Activated CD4-positive, alpha-beta memory T cell treated with anti-CD3 and anti-CD28 coated beads for 36 hours (primary cell): Measurements from ENCODE around the gene RALGDS. TPM values are rescaled to one million over a fixed set of nuclear protein-coding genes. Genes with fewer than 3 reads are reported as not detected.
"Not testable (repeated sequence)": the region's sequence is repeated elsewhere in the genome, so short reads cannot be mapped to it uniquely, and the experiment has no call there.

ENCODE experiments used
- CTCF ChIA-PET: fragments of 350-600 bp; sonication (Branson Sonifier 250); formaldehyde crosslinking; loops from one replicate; lab custom pipeline; 2021; ENCODE audit warnings: antibody characterized with exemption, inconsistent platforms; lab: Charles Lee
- POLR2A ChIA-PET: fragments of 350-600 bp; sonication (Branson Sonifier 250); formaldehyde crosslinking; loops from one replicate; lab custom pipeline; 2021; ENCODE audit warnings: antibody characterized with exemption; lab: Charles Lee
- DNase-seq: peaks from one replicate; pipeline ENCODE4 v3.0.0-alpha.2; 2020
- H3K27ac Mint-ChIP-seq: one replicate; pipeline ENCODE4 v1.8.0; 2021; ENCODE audit warnings: mixed read lengths
- H3K27me3 Mint-ChIP-seq: one replicate; pipeline ENCODE4 v1.8.0; 2021; ENCODE audit warnings: mixed read lengths
- H3K36me3 Mint-ChIP-seq: one replicate; pipeline ENCODE4 v1.8.0; 2021; ENCODE audit warnings: mixed read lengths
- H3K4me1 Mint-ChIP-seq: one replicate; pipeline ENCODE4 v1.8.0; 2021; ENCODE audit warnings: low read depth, mixed read lengths
- H3K4me3 Mint-ChIP-seq: one replicate; pipeline ENCODE4 v1.8.0; 2021; ENCODE audit warnings: mild to moderate bottlenecking, mixed read lengths
- H3K9me3 Mint-ChIP-seq: one replicate; pipeline ENCODE4 v1.8.0; 2021; ENCODE audit warnings: mixed read lengths
- intact Hi-C: fragments of 100-400 bp; cut with micrococcal nuclease; formaldehyde crosslinking; loops from one replicate; pipeline ENCODE4 v1.15.1; 2023
- total RNA-seq, 2 experiments: library from RNA; stranded (reverse); gene quantifications; one replicate each; pipeline ENCODE4 v1.2.3, GENCODE V29; 2021

The RALGDS gene
- total RNA-seq, result 10 to 100 TPM; 65.4 TPM

- peaks cover 68% of the 10 kb centered on the region for H3K4me1 Mint-ChIP-seq
- DNase-seq, result peak; percentile 93
- H3K27me3 Mint-ChIP-seq, result no peaks in the 10 kb centered on the region
- H3K36me3 Mint-ChIP-seq, result no peaks in the 10 kb centered on the region
- ChIA-PET CTCF (interaction anchor here (1.1 to 3.0 kb wide), 3 partner anchors 18 to 28 kb away, joined by 4 to 47 read pairs (median 5); no protein-coding TSS in a partner anchor), POLR2A (interaction anchor here (0.8 to 2.2 kb wide), 5 partner anchors 10 to 1044 kb away, joined by 3 to 6 read pairs (median 3); no protein-coding TSS in a partner anchor)
- H3K9me3 Mint-ChIP-seq, result no peaks in the 10 kb centered on the region
- peak within 1 kb of the TSS; percentile 77 for H3K4me3 Mint-ChIP-seq
- H3K27ac Mint-ChIP-seq, result peak within 1 kb of the TSS; percentile 85
- intact Hi-C loops, result loop anchor here (1.0 kb wide), 2 partner anchors 12 to 23 kb away; no protein-coding TSS in a partner anchor
Measured at GRCh38 chr9:133121198-133121914, at the start of gene RALGDS. RALGDS (minus strand) TSS chr9:133121240; CDS start chr9:133121154, 86 bp downstream.

- Mint-ChIP-seq H3K9me3 (no peaks in the 10 kb centered on the region), H3K4me1 (no peaks in the 10 kb centered on the region), H3K27me3 (peaks cover 2% of the 10 kb centered on the region), H3K36me3 (no peaks in the 10 kb centered on the region), H3K4me3 (no peak overlapping the region), H3K27ac (no peak overlapping the region)
- ChIA-PET CTCF (interaction anchor here (1.6 kb wide), 1 partner anchor 16 kb away, joined by 5 read pairs; no protein-coding TSS in a partner anchor), POLR2A (no interaction called here)
- intact Hi-C loops, result no loop called here
- no peak for DNase-seq
Measured at GRCh38 chr9:133170716-133171115, 49.7 kb upstream of the RALGDS start.

- DNase-seq, H3K4me1 Mint-ChIP-seq, H3K27ac Mint-ChIP-seq, intact Hi-C loops, H3K9me3 Mint-ChIP-seq, CTCF ChIA-PET, POLR2A ChIA-PET, H3K27me3 Mint-ChIP-seq, H3K36me3 Mint-ChIP-seq, H3K4me3 Mint-ChIP-seq: not testable (repeated sequence)
Measured at GRCh38 chr9:133169687-133170086, 48.6 kb upstream of the RALGDS start.

DNA sequence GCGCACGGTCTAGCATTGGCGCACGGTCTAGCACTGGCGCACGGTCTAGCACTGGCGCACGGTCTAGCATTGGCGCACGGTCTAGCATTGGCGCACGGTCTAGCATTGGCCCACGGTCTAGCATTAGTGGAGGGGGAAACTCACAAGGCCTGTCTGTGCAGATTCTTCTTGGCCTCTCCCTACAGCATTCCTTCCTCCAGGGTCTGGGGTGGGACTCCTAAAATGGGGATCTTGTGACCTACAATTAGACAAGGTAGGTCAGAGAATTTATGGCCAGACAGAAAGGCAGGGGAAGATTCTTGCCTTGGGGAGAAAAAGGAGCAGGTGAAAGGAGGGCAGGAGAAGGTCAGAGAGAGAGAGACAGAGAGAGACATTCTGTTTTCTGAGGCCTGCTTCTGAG lies 48.1 kb upstream of the RALGDS start:
- Mint-ChIP-seq H3K4me3 (no peak overlapping the region), H3K27ac (no peak overlapping the region), H3K9me3 (no peaks in the 10 kb centered on the region), H3K36me3 (no peaks in the 10 kb centered on the region), H3K27me3 (peaks cover 2% of the 10 kb centered on the region), H3K4me1 (no peaks in the 10 kb centered on the region)
- DNase-seq, result no peak
- ChIA-PET CTCF (interaction anchor here (0.6 to 0.7 kb wide), 2 partner anchors 12 to 150 kb away, joined by 3 read pairs; no protein-coding TSS in a partner anchor), POLR2A (no interaction called here)
- intact Hi-C loops, result no loop called here

DNA sequence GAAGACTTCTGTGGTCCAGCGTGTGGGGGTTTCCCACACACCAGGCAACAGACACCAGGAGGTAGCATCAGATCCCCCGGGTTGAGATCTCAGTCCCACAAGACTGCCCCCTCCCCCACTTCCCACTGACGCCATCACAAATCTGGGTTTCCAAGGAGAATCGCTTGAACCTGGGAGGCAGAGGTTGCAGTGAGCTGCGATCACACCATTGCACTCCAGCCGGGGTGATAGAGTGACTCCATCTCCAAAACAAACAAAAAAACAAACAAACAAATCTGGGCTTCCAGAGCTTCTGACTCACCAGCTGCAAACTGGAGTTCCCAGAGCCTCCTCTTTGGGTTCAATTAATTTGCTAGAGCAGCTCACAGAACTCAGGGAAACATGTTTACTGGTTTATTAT lies 47.4 kb upstream of the RALGDS start:
- Mint-ChIP-seq H3K4me1 (no peaks in the 10 kb centered on the region), H3K9me3 (no peaks in the 10 kb centered on the region), H3K27ac (no peak overlapping the region), H3K36me3 (no peaks in the 10 kb centered on the region), H3K4me3 (no peak overlapping the region), H3K27me3 (peaks cover 2% of the 10 kb centered on the region)
- POLR2A ChIA-PET, result no interaction called here
- DNase-seq, result no peak
- intact Hi-C loops, result no loop called here
- CTCF ChIA-PET, result interaction anchor here (0.6 to 0.7 kb wide), 2 partner anchors 13 to 150 kb away, joined by 3 read pairs; no protein-coding TSS in a partner anchor

GRCh38 chr9:133167769-133168168 lies 46.7 kb upstream of the RALGDS start:
- CTCF ChIA-PET, result interaction anchor here (1.1 to 1.5 kb wide), 3 partner anchors 11 to 119 kb away, joined by 3 to 6 read pairs (median 4); no protein-coding TSS in a partner anchor
- H3K36me3 Mint-ChIP-seq, result no peaks in the 10 kb centered on the region
- no peaks in the 10 kb centered on the region for H3K4me1 Mint-ChIP-seq
- peaks cover 2% of the 10 kb centered on the region for H3K27me3 Mint-ChIP-seq
- no peak overlapping the region for H3K4me3 Mint-ChIP-seq
- no peaks in the 10 kb centered on the region for H3K9me3 Mint-ChIP-seq
- POLR2A ChIA-PET, result no interaction called here
- H3K27ac Mint-ChIP-seq, result no peak overlapping the region
- intact Hi-C loops, result no loop called here
- no peak for DNase-seq

- Mint-ChIP-seq H3K4me3 (no peak overlapping the region), H3K9me3 (no peaks in the 10 kb centered on the region), H3K27ac (no peak overlapping the region), H3K27me3 (peaks cover 2% of the 10 kb centered on the region), H3K36me3 (no peaks in the 10 kb centered on the region), H3K4me1 (no peaks in the 10 kb centered on the region)
- intact Hi-C loops, result no loop called here
- ChIA-PET POLR2A (no interaction called here), CTCF (interaction anchor here (0.7 to 1.5 kb wide), 4 partner anchors 11 to 118 kb away, joined by 3 to 6 read pairs (median 4); no protein-coding TSS in a partner anchor)
- DNase-seq, result no peak
Measured at GRCh38 chr9:133167096-133167730, 46.2 kb upstream of the RALGDS start.

DNA sequence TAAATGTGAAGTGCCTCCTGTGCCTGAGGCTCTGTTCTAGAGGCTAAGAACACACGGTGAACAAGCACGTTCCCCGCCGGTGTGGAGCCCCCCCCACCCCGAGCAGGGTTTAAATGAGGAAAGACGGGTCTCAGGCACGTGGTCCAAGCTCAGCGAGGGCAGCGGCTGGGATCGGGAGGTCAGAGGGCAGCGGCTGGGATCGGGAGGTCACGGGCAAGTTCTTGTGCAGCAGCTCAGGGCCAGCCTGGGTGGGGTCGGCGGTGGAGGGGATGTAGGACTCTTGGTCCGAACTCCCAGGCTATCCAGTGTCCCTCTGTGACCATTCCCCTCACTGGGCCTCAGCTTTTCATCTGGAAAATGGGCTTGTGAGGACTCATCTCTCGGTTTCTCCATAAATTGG lies 45.4 kb upstream of the RALGDS start:
- Mint-ChIP-seq H3K27me3 (no peaks in the 10 kb centered on the region), H3K9me3 (no peaks in the 10 kb centered on the region), H3K4me1 (no peaks in the 10 kb centered on the region), H3K36me3 (no peaks in the 10 kb centered on the region), H3K27ac (no peak overlapping the region), H3K4me3 (no peak overlapping the region)
- POLR2A ChIA-PET, result no interaction called here
- intact Hi-C loops, result no loop called here
- DNase-seq, result no peak
- CTCF ChIA-PET, result interaction anchor here (0.8 to 1.1 kb wide), 3 partner anchors 14 to 117 kb away, joined by 3 read pairs; no protein-coding TSS in a partner anchor

DNA sequence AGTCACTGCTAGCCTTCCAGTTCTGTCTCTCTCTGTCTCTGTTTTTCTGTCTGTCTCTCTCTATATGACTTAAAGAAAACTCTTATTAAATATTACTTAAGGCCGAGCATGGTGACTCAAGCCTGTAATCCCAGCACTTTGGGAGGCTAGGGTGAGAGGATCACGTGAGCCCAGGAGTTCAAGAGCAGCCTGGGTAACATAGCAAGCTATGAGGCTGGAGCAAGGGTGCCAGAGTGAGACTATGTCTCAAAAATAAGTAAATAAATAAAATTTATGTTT lies 44.4 kb upstream of the RALGDS start:
- Mint-ChIP-seq H3K4me1 (peaks cover 2% of the 10 kb centered on the region), H3K4me3 (no peak overlapping the region), H3K36me3 (no peaks in the 10 kb centered on the region), H3K27me3 (no peaks in the 10 kb centered on the region), H3K27ac (no peak overlapping the region), H3K9me3 (no peaks in the 10 kb centered on the region)
- ChIA-PET CTCF (interaction anchor here (0.8 kb wide), 1 partner anchor 15 kb away, joined by 3 read pairs; no protein-coding TSS in a partner anchor), POLR2A (no interaction called here)
- no peak for DNase-seq
- intact Hi-C loops, result no loop called here

GRCh38 chr9:133164191-133164590 lies 43.2 kb upstream of the RALGDS start:
- Mint-ChIP-seq H3K27ac (no peak overlapping the region), H3K4me1 (peaks cover 2% of the 10 kb centered on the region), H3K27me3 (no peaks in the 10 kb centered on the region), H3K9me3 (no peaks in the 10 kb centered on the region), H3K4me3 (peak overlapping the region; percentile 68), H3K36me3 (no peaks in the 10 kb centered on the region)
- CTCF ChIA-PET, result interaction anchor here (0.9 to 1.3 kb wide), 2 partner anchors 17 to 124 kb away, joined by 3 to 4 read pairs; no protein-coding TSS in a partner anchor
- POLR2A ChIA-PET, result no interaction called here
- DNase-seq, result no peak
- intact Hi-C loops, result no loop called here

DNA sequence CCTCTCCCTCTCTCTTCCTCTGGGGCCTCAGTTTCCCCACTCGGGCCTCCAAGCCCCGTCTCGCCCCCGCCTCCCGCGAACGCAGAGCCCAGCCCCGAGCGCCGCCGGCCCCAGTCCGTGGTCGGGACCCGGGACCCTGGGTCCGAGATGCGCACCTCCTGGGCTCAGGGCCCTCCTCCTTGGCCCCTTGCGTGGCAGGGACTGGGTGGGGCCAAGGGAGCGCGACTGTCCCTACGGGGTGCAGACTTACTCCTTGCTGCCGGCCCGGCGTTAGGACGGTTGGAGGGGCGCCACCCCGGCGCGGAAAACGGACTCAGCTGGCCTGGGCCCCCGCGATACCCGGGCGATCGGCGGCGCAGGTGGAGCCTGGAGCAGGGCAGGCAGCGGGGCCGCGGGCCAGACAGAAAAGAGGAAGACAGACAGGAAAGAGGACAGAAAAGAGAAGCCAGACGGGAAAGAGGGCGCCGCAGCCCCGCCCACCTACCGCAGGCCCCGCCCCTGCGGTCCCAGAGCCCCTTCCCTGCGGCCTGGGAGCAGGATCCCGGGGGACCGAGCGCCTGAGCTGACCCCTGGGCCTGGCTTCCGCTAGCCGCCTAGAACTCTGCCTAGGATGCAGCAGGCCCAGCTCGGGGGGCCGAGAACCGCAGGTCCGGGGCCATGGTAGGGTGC lies 42.6 kb upstream of the RALGDS start, which contains the start of gene GBGT1:
Gene GBGT1, minus strand, starts transcription at position 411 of the 669 bp plus-strand sequence. CDS start 1,502 bp downstream, outside the sequence.
- intact Hi-C loops, result no loop called here
- POLR2A ChIA-PET, result no interaction called here
- Mint-ChIP-seq H3K9me3 (no peaks in the 10 kb centered on the region), H3K36me3 (no peaks in the 10 kb centered on the region), H3K4me3 (peak within 1 kb of the TSS; percentile 68), H3K27ac (no peak within 1 kb of the TSS), H3K27me3 (no peaks in the 10 kb centered on the region), H3K4me1 (peaks cover 2% of the 10 kb centered on the region)
- peak; percentile 39 for DNase-seq
- CTCF ChIA-PET, result interaction anchor here (0.9 to 1.3 kb wide), 2 partner anchors 16 to 123 kb away, joined by 3 to 4 read pairs; no protein-coding TSS in a partner anchor
